Activated CD4-positive, alpha-beta memory T cell treated with anti-CD3 and anti-CD28 coated beads for 36 hours (primary cell): ENCODE data around the gene GRIN3A. TPM values are rescaled to one million over a fixed set of nuclear protein-coding genes. Genes with fewer than 3 reads are reported as not detected.

Source experiments
- CTCF ChIA-PET: fragments of 350-600 bp; sonication (Branson Sonifier 250); formaldehyde crosslinking; loops from one replicate; lab custom pipeline; 2021; ENCODE audit warnings: antibody characterized with exemption, inconsistent platforms; lab: Charles Lee
- POLR2A ChIA-PET: fragments of 350-600 bp; sonication (Branson Sonifier 250); formaldehyde crosslinking; loops from one replicate; lab custom pipeline; 2021; ENCODE audit warnings: antibody characterized with exemption; lab: Charles Lee
- DNase-seq: peaks from one replicate; pipeline ENCODE4 v3.0.0-alpha.2; 2020
- H3K27ac Mint-ChIP-seq: one replicate; pipeline ENCODE4 v1.8.0; 2021; ENCODE audit warnings: mixed read lengths
- H3K27me3 Mint-ChIP-seq: one replicate; pipeline ENCODE4 v1.8.0; 2021; ENCODE audit warnings: mixed read lengths
- H3K36me3 Mint-ChIP-seq: one replicate; pipeline ENCODE4 v1.8.0; 2021; ENCODE audit warnings: mixed read lengths
- H3K4me1 Mint-ChIP-seq: one replicate; pipeline ENCODE4 v1.8.0; 2021; ENCODE audit warnings: low read depth, mixed read lengths
- H3K4me3 Mint-ChIP-seq: one replicate; pipeline ENCODE4 v1.8.0; 2021; ENCODE audit warnings: mild to moderate bottlenecking, mixed read lengths
- H3K9me3 Mint-ChIP-seq: one replicate; pipeline ENCODE4 v1.8.0; 2021; ENCODE audit warnings: mixed read lengths
- intact Hi-C: fragments of 100-400 bp; cut with micrococcal nuclease; formaldehyde crosslinking; loops from one replicate; pipeline ENCODE4 v1.15.1; 2023
- total RNA-seq, 2 experiments: library from RNA; stranded (reverse); gene quantifications; one replicate each; pipeline ENCODE4 v1.2.3, GENCODE V29; 2021

GRIN3A gene
- total RNA-seq = not detected

DNA sequence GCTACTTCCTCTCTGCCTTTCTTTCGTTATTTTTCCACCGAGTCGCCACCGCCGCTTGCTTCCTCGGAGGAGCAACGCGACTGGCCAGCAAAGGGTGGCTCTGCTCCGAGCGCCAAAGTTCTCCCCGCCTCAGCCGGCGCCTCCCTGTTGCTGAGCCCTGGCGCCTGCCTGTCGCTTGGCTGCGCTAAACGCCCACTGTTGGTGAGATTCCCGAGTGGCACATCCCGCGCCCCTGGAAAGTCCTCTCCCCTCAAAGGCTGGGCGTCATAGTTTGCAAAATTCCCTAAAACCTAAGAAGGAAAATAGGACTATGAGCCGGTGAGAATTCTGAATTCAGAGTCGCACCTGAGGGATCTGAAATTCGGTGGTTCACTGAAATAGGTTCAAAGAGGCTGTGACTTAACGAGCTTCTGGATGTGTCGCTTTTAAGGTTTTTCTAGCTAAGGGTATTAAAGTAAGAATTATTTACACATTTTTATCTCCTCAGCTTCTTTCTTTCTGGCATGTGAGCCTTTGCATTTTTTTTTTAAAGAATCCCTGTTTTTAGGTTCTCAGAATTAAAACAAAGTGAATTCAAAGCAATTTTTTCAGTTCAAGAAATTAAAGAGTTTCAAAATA lies at the start of gene GRIN3A:
Gene GRIN3A (minus strand): TSS at position 82 of the 618 bp plus-strand sequence. CDS start 668 bp downstream, outside the sequence.
- CTCF ChIA-PET = interaction anchor here (0.6 kb wide), 1 partner anchor 90 kb away, joined by 3 read pairs; no protein-coding TSS in a partner anchor

GRCh38 chr9:101787891-101788290 lies 49.4 kb upstream of the GRIN3A start:
- Mint-ChIP-seq H3K27ac (no peak overlapping the region), H3K4me3 (no peak overlapping the region), H3K27me3 (no peaks in the 10 kb centered on the region), H3K36me3 (no peaks in the 10 kb centered on the region), H3K4me1 (no peaks in the 10 kb centered on the region), H3K9me3 (no peaks in the 10 kb centered on the region)
- DNase-seq = no peak
- POLR2A ChIA-PET = no interaction called here
- CTCF ChIA-PET = no interaction called here
- intact Hi-C loops = no loop called here

More for the DNA sequence above, at the start of gene GRIN3A:
- H3K4me1 Mint-ChIP-seq = peaks cover 3% of the 10 kb centered on the region
- H3K27ac Mint-ChIP-seq = no peak within 1 kb of the TSS
- no peaks in the 10 kb centered on the region for H3K36me3 Mint-ChIP-seq
- POLR2A ChIA-PET = no interaction called here
- H3K4me3 Mint-ChIP-seq = no peak within 1 kb of the TSS
- peaks cover 43% of the 10 kb centered on the region for H3K27me3 Mint-ChIP-seq
- DNase-seq = no peak
- intact Hi-C loops = no loop called here
- no peaks in the 10 kb centered on the region for H3K9me3 Mint-ChIP-seq

DNA sequence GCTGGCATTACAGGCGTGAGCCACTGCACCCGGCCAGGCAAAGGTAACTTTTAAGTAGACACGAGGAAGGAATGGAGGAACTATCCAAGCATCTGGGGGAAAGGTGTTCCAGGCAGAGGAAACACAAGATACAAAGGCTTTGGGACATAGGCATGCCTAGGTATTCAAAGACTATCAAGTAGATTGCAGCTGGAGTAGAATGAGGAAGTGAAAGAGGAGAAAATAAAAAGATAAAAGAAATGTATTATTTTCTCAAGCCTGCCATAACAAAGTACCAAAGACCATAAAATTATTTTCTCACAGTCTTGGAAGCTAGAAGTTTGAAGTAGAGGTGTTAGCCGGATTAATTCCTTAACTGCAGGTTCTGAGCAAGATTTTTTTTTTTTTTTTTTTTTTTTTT lies 39.9 kb upstream of the GRIN3A start:
- intact Hi-C loops = no loop called here

GRCh38 chr9:101764472-101764871 lies 26.0 kb upstream of the GRIN3A start:
- H3K27me3 Mint-ChIP-seq = peaks cover 4% of the 10 kb centered on the region
- CTCF ChIA-PET = no interaction called here
- no peaks in the 10 kb centered on the region for H3K4me1 Mint-ChIP-seq
- POLR2A ChIA-PET = no interaction called here
- no peak overlapping the region for H3K27ac Mint-ChIP-seq
- no peaks in the 10 kb centered on the region for H3K9me3 Mint-ChIP-seq
- no peak overlapping the region for H3K4me3 Mint-ChIP-seq
- intact Hi-C loops = no loop called here
- H3K36me3 Mint-ChIP-seq = no peaks in the 10 kb centered on the region
- no peak for DNase-seq

More for the DNA sequence above, 39.9 kb upstream of the GRIN3A start:
- H3K36me3 Mint-ChIP-seq = no peaks in the 10 kb centered on the region
- no peaks in the 10 kb centered on the region for H3K9me3 Mint-ChIP-seq
- H3K27ac Mint-ChIP-seq = no peak overlapping the region
- H3K4me1 Mint-ChIP-seq = no peaks in the 10 kb centered on the region
- no peak for DNase-seq
- H3K27me3 Mint-ChIP-seq = peaks cover 4% of the 10 kb centered on the region
- no peak overlapping the region for H3K4me3 Mint-ChIP-seq
- POLR2A ChIA-PET = no interaction called here
- CTCF ChIA-PET = no interaction called here

DNA sequence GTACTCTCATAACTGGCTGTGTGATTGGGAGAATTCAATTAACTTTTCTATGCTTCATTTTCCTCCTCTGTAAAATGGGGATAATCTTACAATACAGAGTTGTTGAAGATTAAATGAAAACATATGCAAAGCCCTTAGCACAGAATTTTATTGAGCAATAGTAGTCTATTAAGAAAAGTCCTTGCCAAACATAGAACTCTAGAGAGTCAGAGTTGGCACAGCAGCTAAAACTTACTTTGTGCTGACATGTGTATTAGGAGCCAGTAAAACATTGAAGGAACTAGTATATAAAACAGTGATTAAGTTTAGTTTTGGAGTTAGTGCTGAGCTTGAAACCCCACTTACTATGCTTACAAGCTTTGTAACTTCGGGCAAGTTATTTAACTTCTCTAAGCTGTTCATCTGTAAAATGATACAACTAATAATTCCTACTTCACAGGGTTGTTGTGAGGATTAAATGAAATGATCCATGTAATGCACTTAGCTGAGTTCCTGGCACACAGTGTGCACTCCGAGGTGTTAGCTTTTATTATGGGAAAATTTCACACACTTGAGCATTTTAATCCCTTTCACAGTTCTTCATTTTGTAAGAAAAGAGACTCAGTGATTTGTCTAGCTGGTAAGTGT lies 20.0 kb upstream of the GRIN3A start:
- Mint-ChIP-seq H3K36me3 (no peaks in the 10 kb centered on the region), H3K9me3 (no peaks in the 10 kb centered on the region), H3K4me3 (no peak overlapping the region), H3K27me3 (peaks cover 1% of the 10 kb centered on the region), H3K27ac (no peak overlapping the region), H3K4me1 (no peaks in the 10 kb centered on the region)
- CTCF ChIA-PET = no interaction called here
- POLR2A ChIA-PET = no interaction called here
- intact Hi-C loops = no loop called here
- no peak for DNase-seq

DNA sequence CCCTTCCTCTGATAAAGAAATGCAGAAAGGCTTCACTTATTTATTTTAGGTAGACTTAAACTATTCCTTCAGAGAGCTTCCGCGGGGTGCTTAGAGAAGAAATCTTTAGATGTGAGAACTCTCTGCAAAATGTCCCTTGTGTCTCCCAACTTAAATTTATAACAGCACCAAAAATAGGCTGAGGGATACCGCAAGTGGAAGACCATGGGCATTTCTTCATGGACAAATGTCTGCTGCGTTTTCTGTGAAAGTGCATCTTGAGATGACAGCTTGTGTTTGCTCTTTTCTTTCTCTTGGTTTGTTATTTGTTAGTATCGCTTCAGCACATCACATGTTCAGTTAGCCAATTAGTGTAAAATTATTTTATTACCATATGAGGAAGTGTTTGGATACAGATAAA lies 15.3 kb upstream of the GRIN3A start:
- ChIA-PET POLR2A (no interaction called here), CTCF (no interaction called here)
- Mint-ChIP-seq H3K9me3 (no peaks in the 10 kb centered on the region), H3K27ac (no peak overlapping the region), H3K4me3 (no peak overlapping the region), H3K27me3 (peaks cover 1% of the 10 kb centered on the region), H3K4me1 (no peaks in the 10 kb centered on the region), H3K36me3 (no peaks in the 10 kb centered on the region)
- no peak for DNase-seq
- intact Hi-C loops = no loop called here

DNA sequence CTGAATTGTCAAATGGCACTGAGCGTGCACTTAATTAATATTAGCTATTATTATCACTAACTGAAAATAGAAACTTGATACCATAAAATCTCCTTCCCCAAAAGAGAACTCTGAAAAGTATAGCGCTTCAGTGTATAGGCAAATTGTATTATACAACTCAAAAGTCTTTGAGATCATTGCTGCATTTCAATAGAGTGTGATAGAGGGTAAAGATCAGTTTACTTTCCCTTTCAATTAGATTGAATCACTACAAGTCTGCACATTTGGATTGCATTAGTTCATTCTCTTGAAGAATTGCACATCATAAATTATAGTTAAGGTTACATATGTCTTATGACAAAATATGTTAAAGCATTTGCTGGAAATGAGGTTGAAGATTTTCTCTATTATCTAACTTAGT lies 13.4 kb upstream of the GRIN3A start:
- Mint-ChIP-seq H3K4me3 (no peak overlapping the region), H3K4me1 (no peaks in the 10 kb centered on the region), H3K27ac (no peak overlapping the region), H3K9me3 (no peaks in the 10 kb centered on the region), H3K27me3 (peaks cover 1% of the 10 kb centered on the region), H3K36me3 (no peaks in the 10 kb centered on the region)
- DNase-seq = no peak
- intact Hi-C loops = no loop called here
- ChIA-PET POLR2A (no interaction called here), CTCF (no interaction called here)

GRCh38 chr9:101739311-101739710 lies 864 bp upstream of the GRIN3A start:
- H3K27me3 Mint-ChIP-seq = peaks cover 43% of the 10 kb centered on the region
- ChIA-PET CTCF (no interaction called here), POLR2A (no interaction called here)
- no peaks in the 10 kb centered on the region for H3K36me3 Mint-ChIP-seq
- H3K4me3 Mint-ChIP-seq = no peak overlapping the region
- DNase-seq = no peak
- H3K9me3 Mint-ChIP-seq = no peaks in the 10 kb centered on the region
- H3K4me1 Mint-ChIP-seq = peaks cover 3% of the 10 kb centered on the region
- intact Hi-C loops = no loop called here
- no peak overlapping the region for H3K27ac Mint-ChIP-seq

DNA sequence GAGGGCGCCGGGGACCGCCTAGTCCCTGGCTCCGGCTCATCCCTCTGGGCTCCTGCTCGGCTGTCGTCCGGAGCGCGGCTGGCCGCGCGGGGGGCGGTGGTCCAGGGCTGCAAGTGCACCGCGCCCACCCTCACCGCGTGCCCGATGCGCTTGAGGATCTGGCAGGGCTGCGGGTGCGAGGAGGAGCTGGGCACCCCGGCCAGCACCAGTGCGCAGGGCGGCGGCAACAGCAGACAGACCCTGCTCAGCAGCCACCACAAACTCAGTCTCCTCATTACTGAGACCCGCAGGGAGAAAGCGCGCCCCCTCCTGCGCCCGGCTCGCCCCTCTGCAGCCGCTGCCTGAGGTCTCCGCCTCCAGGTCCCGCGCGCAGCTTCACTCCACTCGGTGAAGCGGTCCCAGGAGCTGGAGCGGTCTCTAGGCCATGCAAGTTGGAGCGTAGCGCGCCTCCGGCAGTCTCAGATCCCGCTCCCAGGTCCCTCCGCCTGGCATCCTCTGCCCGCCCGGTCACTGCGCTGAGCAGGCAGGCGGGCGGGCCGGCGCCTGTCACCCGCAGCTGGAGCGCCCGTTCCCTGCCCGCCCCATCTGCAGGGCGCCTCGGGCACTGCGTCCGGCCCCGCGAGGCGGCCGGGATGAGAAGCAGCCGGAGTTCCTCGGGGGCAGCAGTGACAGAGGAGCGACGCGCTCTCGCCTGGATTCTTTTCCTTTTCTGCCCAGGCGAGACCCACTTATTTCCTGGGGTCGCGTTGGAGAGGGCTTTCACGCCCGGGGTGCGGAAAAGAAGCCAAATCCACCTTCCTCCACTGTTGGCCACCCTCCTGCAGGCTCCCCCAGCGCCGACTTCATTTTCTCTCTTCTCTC lies 512 bp downstream of the GRIN3A start:
- Mint-ChIP-seq H3K27ac (no peak overlapping the region), H3K27me3 (peaks cover 43% of the 10 kb centered on the region), H3K36me3 (no peaks in the 10 kb centered on the region), H3K4me1 (peaks cover 3% of the 10 kb centered on the region), H3K4me3 (no peak overlapping the region), H3K9me3 (no peaks in the 10 kb centered on the region)
- intact Hi-C loops = no loop called here
- POLR2A ChIA-PET = no interaction called here
- DNase-seq = no peak
- CTCF ChIA-PET = interaction anchor here (0.6 kb wide), 1 partner anchor 91 kb away, joined by 3 read pairs; no protein-coding TSS in a partner anchor

DNA sequence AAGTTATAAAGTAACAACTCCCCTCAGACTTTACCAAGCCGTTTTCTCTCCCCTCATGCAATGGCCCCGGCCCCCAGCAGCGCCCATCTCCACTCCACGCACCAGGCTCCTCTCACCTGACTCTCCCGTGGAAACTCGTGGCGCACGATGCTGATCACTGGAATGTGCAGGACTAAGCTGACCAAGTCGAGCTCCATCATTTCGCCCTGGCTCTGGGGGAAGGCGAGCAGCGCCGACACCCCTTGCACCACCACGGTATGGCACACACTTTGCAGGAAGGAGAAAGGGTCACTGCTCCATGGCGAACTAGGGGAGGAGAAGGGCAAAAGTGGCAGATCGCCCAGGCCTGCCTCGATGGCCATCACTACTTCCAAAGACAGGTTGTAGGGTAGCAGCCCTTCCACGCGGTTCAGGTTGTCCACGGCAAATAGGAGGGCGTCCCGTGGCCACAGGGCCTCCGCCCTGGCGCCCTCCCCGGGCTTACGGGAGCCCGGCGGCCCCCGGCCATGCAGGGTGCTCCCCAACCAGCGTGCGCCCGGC lies 1.2 kb downstream of the GRIN3A start:
- POLR2A ChIA-PET = no interaction called here
- intact Hi-C loops = no loop called here
- no peak overlapping the region for H3K27ac Mint-ChIP-seq
- DNase-seq = no peak
- peaks cover 41% of the 10 kb centered on the region for H3K27me3 Mint-ChIP-seq
- peaks cover 3% of the 10 kb centered on the region for H3K4me1 Mint-ChIP-seq
- H3K4me3 Mint-ChIP-seq = no peak overlapping the region
- CTCF ChIA-PET = no interaction called here
- H3K36me3 Mint-ChIP-seq = no peaks in the 10 kb centered on the region
- H3K9me3 Mint-ChIP-seq = no peaks in the 10 kb centered on the region

DNA sequence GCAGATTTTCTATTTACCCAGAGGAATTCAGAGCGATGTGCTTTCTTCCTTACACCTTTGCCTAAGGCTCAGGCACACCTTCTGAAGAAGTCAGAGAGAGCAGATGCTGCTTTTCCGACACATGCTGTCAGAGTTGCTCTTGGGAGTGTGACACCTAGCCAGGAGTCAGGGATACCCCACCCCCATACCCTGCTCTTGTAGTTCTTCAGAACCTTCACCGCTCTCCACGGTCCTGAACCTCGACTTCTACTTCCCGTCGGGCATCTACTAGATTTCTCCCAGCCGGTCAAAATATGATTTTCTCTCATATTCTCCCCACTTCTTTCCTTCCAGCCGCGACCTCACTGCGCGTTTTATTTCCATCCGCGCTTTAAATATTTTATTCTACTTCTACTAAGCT lies 1.7 kb downstream of the GRIN3A start:
- POLR2A ChIA-PET = no interaction called here
- Mint-ChIP-seq H3K27me3 (peaks cover 41% of the 10 kb centered on the region), H3K27ac (no peak overlapping the region), H3K4me3 (no peak overlapping the region), H3K9me3 (no peaks in the 10 kb centered on the region), H3K36me3 (no peaks in the 10 kb centered on the region), H3K4me1 (peaks cover 3% of the 10 kb centered on the region)
- CTCF ChIA-PET = no interaction called here
- intact Hi-C loops = no loop called here
- DNase-seq = no peak

DNA sequence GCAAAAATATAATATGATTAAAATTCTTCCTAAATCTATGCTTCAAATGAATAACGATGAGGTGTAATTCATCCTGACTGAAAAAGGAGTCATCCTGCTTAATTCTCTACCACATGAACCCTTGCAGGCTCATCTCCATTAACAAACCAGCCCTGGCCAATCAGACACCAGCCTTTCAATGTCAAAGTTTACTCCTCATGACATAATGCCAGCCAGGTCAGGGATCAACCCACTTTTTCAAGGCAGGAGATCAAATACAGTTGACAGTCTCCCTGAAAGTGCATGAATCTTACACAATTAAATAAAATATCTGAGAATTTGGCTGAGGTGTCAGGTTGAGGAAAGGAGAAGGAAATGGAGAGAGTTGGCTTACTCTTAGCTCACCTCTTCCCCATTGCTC lies 7.0 kb downstream of the GRIN3A start:
- no peak for DNase-seq
- POLR2A ChIA-PET = no interaction called here
- no peak overlapping the region for H3K4me3 Mint-ChIP-seq
- H3K4me1 Mint-ChIP-seq = no peaks in the 10 kb centered on the region
- no peaks in the 10 kb centered on the region for H3K9me3 Mint-ChIP-seq
- H3K27ac Mint-ChIP-seq = no peak overlapping the region
- intact Hi-C loops = no loop called here
- no peaks in the 10 kb centered on the region for H3K36me3 Mint-ChIP-seq
- CTCF ChIA-PET = no interaction called here
- H3K27me3 Mint-ChIP-seq = peaks cover 7% of the 10 kb centered on the region
